NT2/D1 (cell line): ENCODE results near the gene CHURC1.

Source experiments
- SUZ12 ChIP-seq: IDR thresholded peaks from 2 replicates; pipeline ENCODE4 v1.6.1; 2011; ENCODE audit not compliant: insufficient read length, insufficient read depth; ENCODE audit errors: extremely low read depth
- ZNF274 ChIP-seq: IDR thresholded peaks from 2 replicates; pipeline ENCODE4 v1.6.1; 2011; ENCODE audit warnings: mild to moderate bottlenecking, low read depth, low read length

DNA sequence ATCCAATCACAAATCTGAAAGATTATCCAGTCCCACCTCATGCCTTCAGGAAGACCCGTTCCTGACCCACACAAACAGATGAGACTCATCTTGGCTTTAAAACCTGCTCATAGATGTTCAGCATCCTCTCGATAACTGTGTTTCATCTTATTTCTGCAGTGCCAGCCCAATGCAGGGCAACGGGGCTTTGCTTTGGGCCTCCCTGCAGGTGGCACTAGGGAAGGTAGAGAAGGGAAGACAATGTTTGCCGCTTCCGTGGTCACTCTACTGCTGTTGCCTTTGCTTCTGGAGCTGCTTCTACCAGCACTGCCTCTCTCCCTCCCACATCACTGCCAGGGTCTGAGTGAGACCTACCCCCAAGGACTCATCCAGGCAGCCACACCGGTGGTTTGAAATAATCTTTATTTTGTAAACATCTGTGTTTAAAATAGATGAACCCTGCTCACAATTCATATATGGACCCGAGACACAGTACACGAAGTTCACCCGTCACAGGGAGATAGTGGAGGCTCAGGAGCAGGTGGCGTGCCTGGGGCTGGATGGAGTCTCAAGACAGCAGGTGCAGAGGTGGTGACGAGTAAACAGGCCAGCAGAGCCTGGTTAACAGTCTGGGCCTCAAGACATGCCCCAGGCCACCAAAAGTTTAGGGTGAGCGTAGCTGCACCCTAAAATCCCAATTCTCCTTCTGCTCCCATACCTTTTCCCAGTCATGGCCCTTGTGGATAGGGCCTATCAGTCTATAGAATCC is 31.4 kb downstream of the CHURC1 start:
- TF ChIP-seq ZNF274: no peak
- TF ChIP-seq SUZ12: no peak
